Heart left ventricle (tissue), 13 donors: ENCODE results near the gene NRTN.

Source experiments
- POLR2A ChIP-seq, 2 donors: fragments of 450-650 bp; IDR thresholded peaks; one replicate each; pipeline ENCODE4 v1.6.1; 2017; ENCODE audit warnings: antibody characterized with exemption in 2 of 2, mild to moderate bottlenecking in 2 of 2, moderate library complexity in 2 of 2
- TF ChIP-seq, protein P1 (sequence below), 12 donors: fragments of 200-600 bp; sonication (generic) in 4 of 12; IDR thresholded peaks; one replicate each; pipeline versions ENCODE4 v1.5.0 to v1.8.0; 2018 to 2022; ENCODE audit warnings: antibody characterized with exemption in 12 of 12, mild to moderate bottlenecking in 5 of 12
- donor health status: ischemic (EF 13 %, LVEDD 7.1; RV severe dilation, severe dysfunction).
- donor health status: DM: no; HTN: yes; CAD: no.
- donor health status: DM: no; HTN: no; CAD: no.
- donor health status: ischemic (EF 25% LVEDD 6.9; RV normal size, moderate dysfunction).
- donor health status: ischemic (EF 25% LVEDD 5.7; RV mildly dilated, moderate dysfunction).
- donor health status: ischemic (EF 35%, LVEDD 5.7; RV mildly dilated, moderate dysfunction).
- donor health status: nonischemic (EF 11% LVEDD 7.7; RV severe dilation, severe dysfunction).
- donor health status: DM: yes; HTN: yes; CAD: no.
- donor health status: PGD.
- donor health status: ischemic (EF 29% LVEDD 5.4; RV normal size, mild dysfunction).
- donor health status: nonischemic (EF 23%, LVEDD 6.1; RV moderate dilation, normal function).

DNA sequence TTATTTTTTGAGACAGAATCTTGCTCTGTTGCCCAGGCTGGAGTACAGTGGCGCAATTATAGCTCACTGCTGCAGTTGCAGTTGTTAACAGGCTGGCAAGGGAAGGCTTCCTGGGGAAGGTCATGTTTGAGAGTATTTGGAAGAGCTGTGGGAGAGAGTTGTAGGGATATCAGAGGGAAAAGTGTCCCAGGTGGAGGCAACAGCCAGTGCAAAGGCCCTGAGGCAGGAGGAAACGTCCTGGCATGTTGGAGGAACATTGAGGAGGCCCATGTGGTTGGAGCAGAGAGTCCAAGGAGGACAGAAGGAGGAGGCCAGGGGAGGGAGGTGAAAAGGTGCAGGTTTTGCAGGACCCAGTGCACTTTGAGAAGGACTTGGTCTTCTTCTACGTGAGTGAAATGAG lies 11.7 kb upstream of the NRTN start:
- TF ChIP-seq, protein P1, sequence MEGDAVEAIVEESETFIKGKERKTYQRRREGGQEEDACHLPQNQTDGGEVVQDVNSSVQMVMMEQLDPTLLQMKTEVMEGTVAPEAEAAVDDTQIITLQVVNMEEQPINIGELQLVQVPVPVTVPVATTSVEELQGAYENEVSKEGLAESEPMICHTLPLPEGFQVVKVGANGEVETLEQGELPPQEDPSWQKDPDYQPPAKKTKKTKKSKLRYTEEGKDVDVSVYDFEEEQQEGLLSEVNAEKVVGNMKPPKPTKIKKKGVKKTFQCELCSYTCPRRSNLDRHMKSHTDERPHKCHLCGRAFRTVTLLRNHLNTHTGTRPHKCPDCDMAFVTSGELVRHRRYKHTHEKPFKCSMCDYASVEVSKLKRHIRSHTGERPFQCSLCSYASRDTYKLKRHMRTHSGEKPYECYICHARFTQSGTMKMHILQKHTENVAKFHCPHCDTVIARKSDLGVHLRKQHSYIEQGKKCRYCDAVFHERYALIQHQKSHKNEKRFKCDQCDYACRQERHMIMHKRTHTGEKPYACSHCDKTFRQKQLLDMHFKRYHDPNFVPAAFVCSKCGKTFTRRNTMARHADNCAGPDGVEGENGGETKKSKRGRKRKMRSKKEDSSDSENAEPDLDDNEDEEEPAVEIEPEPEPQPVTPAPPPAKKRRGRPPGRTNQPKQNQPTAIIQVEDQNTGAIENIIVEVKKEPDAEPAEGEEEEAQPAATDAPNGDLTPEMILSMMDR (IDR thresholded peaks at IDR 0.05), result no peak
- no peak for TF ChIP-seq POLR2A (IDR thresholded peaks at IDR 0.05)
